A673 (cell line): ENCODE data around the gene NPHP4.

Experiments used
- CTCF ChIP-seq: fragments of 300-800, 200-600 bp; sonication (generic); conservative IDR thresholded peaks from 2 replicates; pipeline ENCODE4 v1.5.1; 2017; ENCODE audit warnings: low read depth, mild to moderate bottlenecking, antibody characterized with exemption, low read length, moderate library complexity, mixed read lengths
- EZH2 ChIP-seq: fragments of 200-600 bp; sonication (generic); IDR thresholded peaks from 2 replicates; pipeline ENCODE4 v1.6.1; 2017; ENCODE audit warnings: borderline replicate concordance, low read depth, mild to moderate bottlenecking, mixed read lengths, antibody characterized with exemption, low read length; ENCODE audit not compliant: poor library complexity, severe bottlenecking

GRCh38 chr1:6022193-6022592 is 30.0 kb upstream of the NPHP4 start:
- no peak for TF ChIP-seq CTCF
- TF ChIP-seq EZH2: no peak
